LoVo (cell line): ENCODE results near the gene PRC1.
"Not testable (repeated sequence)": the region's sequence is repeated elsewhere in the genome, so short reads cannot be mapped to it uniquely, and the experiment has no call there.

Experiments used
- DNase-seq: peaks from one replicate; pipeline ENCODE4 v3.0.0-alpha.2; 2016; ENCODE audit warnings: low spot score

Gene PRC1, protein sequence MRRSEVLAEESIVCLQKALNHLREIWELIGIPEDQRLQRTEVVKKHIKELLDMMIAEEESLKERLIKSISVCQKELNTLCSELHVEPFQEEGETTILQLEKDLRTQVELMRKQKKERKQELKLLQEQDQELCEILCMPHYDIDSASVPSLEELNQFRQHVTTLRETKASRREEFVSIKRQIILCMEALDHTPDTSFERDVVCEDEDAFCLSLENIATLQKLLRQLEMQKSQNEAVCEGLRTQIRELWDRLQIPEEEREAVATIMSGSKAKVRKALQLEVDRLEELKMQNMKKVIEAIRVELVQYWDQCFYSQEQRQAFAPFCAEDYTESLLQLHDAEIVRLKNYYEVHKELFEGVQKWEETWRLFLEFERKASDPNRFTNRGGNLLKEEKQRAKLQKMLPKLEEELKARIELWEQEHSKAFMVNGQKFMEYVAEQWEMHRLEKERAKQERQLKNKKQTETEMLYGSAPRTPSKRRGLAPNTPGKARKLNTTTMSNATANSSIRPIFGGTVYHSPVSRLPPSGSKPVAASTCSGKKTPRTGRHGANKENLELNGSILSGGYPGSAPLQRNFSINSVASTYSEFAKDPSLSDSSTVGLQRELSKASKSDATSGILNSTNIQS

GRCh38 chr15:90994417-90995311, at the start of gene PRC1:
Gene PRC1 (minus strand): TSS chr15:90994535. CDS start chr15:90994417, 118 bp downstream.
- peak; percentile 100 for DNase-seq

DNA sequence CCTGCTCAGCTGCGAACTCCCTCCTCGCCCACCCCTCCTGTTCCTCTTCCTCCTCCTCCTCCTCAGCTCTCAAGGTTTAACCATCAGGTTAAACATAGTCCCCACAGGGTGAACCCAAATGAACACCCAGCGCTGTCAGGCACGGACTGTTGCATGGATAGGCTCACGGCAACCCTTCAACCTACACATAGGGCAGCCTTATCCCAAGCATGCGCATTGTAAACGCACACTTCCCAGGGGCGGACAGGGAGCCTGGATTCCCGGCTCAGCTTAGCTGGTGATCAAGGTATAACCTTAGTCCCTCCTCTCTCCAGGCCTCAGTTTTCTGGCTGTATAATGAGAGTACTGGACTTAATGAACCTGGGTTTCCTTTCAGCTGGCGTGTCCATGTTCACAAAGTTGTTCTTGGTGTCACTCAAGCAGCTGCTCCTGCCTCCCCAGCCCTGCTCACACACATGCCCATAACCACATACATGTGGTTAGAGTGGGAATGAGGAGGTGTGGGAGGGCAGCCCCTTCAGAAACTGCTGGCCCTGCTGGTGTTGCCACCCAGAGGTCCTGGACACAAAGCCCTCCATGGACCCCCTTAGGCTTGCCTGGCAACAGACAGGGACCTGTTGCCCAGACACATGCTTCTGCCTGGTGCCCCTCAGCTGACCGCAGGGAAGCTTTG, 49.0 kb upstream of the PRC1 start:
- DNase-seq, result no peak

DNA sequence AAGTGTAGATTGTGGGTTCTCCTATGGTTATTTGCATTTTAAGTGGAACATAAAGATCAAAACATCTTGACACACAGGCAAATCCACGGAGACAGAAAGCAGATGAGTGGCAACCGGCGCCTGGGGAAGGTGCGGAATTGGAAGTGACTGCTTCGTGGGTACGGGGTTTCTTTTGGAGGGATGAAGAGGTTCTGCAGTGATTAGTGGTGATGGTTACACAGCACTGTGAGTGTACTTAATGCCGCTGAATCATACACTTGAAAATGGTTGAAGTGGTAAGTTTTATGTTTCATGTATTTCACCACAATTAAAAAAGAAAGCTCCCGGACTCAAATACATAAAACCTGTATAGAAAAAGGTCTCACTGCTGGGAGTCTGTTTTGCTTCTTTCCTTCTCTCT, 46.5 kb upstream of the PRC1 start:
- no peak for DNase-seq

- no peak for DNase-seq
Observed at GRCh38 chr15:91039996-91040395, 45.7 kb upstream of the PRC1 start.

DNA sequence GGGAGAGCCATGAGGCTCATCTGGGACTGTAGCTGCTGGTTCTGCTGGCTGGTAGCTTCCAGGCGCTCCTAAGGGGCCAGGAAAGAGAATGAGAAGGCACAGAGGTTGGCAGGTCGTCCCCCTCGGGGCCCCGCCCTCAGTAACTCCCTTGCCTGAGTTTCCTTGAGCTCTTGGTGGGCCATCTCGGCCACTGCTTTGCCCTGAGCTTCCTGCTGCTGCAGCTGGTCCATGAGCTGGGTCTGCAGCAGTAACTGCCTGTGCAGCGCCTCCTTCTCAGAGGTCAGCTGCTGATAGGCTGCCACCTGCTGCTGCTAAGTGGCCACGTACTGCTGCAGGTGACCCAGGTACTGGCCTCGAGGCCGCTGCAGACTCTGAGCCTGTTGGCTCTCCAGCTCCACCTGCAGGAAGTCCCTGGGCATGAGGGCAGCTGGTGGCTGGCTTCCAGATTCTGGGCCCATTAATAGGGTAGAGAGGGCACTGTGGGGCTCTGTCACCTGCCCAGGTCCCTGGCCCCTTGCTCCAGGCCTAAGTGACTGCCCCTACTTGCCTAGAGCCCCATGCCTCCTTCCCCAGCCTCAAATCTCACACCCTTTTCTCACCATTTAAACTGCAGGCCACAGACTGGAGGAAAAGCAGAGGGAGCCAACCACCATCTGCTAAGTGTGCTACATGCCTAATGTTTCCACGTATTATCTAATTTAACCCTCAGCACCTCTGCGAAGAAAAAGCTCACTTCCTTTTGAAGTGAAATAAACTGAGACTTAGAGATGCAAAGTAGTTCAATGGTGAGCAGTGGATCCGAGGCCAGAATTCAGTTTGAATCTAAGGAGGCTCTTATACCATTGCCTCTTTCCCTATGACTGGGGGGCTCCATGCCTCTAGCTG, 38.8 kb upstream of the PRC1 start:
- peak; percentile 52 for DNase-seq

DNA sequence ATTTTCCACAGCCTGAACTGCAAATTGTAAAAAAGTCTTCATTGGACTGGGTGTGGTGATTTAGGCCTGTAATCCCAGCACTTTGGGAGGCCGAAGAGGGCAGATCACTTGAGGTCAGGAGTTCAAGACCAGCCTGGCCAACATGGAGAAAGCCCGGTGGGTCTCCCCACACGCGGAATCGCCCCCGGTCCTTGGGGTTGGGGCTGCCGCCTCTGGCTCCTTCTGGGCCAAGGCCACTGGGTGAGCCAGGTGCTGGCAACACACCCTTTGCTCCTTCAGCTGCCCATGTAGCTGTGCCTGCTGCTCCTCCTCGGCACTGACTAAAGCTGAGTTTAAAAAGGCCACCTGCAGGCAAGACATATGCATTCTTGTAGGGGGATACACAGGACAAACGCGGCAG, 37.5 kb upstream of the PRC1 start:
- DNase-seq, result no peak

GRCh38 chr15:91027677-91028076, 33.3 kb upstream of the PRC1 start:
- no peak for DNase-seq

DNA sequence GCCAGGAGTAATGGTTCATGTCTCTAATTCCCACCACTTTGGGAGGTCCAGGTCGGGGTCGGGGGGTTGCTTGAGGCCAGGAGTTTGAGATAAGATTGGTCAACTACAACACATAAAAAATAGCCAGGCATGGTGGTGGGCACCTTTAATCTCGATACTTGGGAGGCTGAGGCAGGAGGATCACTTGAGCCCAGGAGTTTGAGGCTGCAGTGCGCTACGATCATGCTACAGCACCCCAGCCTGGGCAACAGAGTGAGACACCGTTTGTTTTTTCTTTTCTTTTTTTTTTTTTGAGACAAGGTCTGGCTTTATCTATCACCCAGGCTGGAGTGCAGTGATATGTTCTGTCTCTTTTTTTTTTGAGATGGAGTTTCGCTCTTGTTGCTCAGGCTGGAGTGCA, 29.4 kb upstream of the PRC1 start:
- DNase-seq, result no peak

DNA sequence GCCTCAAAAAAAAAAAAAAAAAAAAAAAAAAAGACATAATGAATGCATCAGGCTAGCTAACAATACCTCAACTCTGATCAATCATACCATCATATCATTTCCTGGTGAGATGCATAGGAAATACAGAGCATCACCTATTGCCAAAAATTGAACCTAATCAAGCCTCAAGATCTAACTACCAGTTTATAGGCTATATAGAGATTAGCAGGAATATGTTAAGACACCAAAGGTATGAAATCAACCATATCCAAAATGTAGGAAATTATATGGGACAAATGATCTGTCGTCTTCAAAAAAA, 28.4 kb upstream of the PRC1 start:
- DNase-seq, result no peak

- peak; percentile 90 for DNase-seq
Observed at GRCh38 chr15:91022075-91022831, 27.9 kb upstream of the PRC1 start, which contains the start of gene VPS33B. Gene VPS33B (minus strand): TSS chr15:91022594. CDS start chr15:91022249, 345 bp downstream.

- DNase-seq, result no peak
Observed at GRCh38 chr15:91021516-91022074, 27.3 kb upstream of the PRC1 start.

DNA sequence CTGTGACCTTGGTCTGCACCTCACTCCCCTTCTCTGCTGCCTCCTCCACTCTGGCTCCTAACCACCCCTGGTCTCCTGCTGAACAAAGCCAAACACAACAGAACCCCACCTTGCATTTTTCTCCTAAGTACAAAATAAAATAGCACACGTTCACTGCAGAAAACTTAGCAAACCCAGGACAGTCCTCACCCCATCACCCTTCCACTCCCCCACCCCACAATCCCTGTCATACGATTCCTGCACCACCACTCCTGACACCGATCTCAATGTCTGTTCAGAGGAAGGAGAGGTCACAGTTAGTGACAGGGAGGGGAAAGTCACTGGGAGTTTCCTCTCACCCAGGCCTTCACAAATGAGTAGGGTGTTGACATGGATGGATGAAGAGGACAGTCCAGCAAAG, 23.8 kb upstream of the PRC1 start:
- no peak for DNase-seq

GRCh38 chr15:91017716-91018115, 23.4 kb upstream of the PRC1 start:
- no peak for DNase-seq

DNA sequence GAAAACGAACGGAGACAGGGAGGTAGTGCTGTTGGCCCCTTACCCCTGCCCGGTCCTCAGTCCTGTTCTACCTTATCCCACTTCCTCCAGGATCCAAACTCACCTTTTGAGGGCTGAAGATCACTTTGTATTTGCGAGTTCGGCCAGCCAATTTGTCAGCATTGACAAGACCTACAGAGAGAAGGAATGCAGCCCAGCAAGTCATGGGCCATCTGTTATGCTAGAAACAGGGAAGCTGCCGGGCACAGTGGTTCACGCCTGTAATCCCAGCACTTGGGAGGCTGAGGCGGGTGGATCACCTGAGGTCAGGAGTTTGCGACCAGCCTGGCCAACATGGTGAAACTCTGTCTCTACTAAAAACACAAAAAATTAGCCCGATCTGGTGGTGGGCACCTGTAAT, 19.4 kb upstream of the PRC1 start:
- DNase-seq, result not testable (repeated sequence)

- DNase-seq, result no peak
Observed at GRCh38 chr15:91007266-91007665, 12.9 kb upstream of the PRC1 start.

GRCh38 chr15:91001209-91001608, 6.9 kb upstream of the PRC1 start:
- DNase-seq, result no peak

DNA sequence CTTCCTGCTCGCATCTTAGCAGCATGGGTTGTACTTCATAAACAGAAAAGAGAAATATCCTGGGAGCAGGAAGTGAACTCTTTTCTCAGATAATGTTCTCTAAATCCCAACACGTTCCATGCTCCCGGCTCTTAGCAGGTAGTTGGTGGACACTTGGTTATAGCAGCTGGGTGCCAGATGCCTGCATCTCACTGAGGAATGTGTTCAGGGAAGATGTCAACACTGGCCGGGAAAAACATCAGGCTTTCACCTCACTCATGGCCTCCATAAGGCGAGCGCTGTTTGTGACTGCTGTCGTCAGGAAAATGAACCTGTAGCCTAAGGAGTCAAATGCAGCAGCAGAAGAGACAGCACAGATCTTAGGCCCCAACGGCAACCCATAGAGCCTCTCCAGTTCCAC, 4.4 kb upstream of the PRC1 start:
- DNase-seq, result no peak

DNA sequence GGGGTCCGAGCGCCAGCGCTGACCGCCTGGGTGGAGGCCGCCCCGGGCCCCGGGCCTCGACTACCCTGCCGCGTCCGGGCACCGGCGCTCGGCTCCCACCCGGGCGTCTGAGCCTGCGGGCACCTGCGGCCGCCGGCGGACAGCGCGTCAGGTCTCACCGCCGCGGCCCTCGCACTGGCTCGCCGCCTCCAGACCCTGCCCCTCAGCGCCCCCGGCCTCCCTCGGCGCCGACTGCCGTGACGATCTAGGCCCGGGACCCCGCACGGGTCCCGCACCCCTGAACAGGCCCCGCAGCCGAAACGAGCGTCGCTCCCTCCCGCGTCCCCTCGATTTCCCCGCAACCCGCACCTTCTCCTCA, 297 bp downstream of the PRC1 start:
- DNase-seq, result no peak

DNA sequence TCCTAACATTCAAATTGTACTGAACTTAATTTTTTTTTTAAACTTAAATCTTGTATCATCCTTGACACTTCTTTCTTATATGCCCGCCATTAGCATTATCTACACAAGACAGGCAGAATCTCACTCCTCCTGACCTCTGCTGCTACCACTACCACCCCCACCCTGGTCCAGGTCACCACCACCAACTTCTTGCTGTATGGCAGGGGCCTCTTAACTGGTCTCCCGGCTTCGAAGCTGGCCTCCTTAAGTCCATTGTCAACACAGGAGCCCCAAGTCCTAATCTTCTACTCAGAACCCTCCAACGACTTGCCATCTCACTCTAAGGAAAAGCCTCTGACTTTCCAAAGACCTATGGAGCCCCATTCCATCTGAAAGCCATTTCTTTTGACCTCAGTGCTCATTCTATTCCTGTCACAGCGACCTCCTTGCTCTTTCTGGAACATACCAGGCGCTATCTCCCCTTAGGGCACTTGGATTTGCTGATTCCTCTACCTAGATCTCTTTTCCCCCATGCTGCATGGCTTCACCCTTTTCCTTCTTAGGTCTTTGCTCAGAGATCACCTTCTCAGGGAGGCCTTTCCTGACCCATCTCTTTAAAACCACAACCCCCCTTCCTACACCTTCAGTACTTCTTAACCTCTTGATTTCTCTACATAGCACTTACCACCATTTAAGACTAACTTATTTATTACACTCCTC, 2.6 kb downstream of the PRC1 start:
- no peak for DNase-seq

DNA sequence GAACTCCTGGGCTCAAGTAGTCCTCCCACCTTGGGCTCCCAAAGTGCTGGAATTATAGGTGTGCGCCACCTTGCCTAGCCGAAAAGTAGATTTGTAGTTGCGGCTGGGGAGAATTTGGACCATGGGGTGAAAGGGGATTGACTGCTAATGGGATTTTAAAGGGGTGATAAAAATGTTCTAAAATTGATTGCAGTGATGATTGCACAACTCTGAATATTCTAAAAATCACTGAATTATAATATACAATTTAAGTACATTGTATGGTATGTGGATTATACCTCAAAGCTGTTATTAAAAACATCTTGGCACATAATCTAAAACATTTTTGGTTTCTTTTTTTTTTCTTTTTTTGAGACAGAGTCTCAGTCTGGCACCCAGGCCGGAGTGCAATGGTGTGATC, 3.9 kb downstream of the PRC1 start:
- DNase-seq, result no peak
